IMR-90 (cell line): Measurements from ENCODE around the gene CLDN24. TPM values are rescaled to one million over a fixed set of nuclear protein-coding genes. Genes with fewer than 3 reads are reported as not detected.

Source experiments
- ATAC-seq: fragments of 200-7000 bp; cut with Tn5 transposase; 2 replicates; pipeline ENCODE4 v1.9.1; 2020; ENCODE audit warnings: low read depth, mild to moderate bottlenecking, moderate library complexity
- BruUV-seq: library from RNA; stranded (reverse); fragments of 400-500 nt; replicated peaks from 2 replicates; lab custom pipeline; 2021; lab: Mats Ljungman, UMichigan
- CTCF ChIA-PET: fragments of 300-600 bp; formaldehyde crosslinking; extraction: SDS; loops from one replicate; lab custom pipeline; 2021; ENCODE audit warnings: antibody characterized with exemption; lab: Yijun Ruan, JAX
- POLR2A ChIA-PET: fragments of 300-600 bp; sonication (Branson Sonifier 250); formaldehyde crosslinking; loops from one replicate; lab custom pipeline; 2022; ENCODE audit warnings: antibody characterized with exemption; ENCODE audit not compliant: unreplicated experiment; lab: Charles Lee
- DNase-seq: peaks from one replicate; pipeline ENCODE4 v3.0.0; 2013
- H2AFZ ChIP-seq: replicated peaks from 2 replicates; pipeline ENCODE3; 2013; ENCODE audit warnings: low read length, mild to moderate bottlenecking; ENCODE audit not compliant: poor library complexity
- H2AK5ac ChIP-seq: 2 replicates; pipeline ENCODE4 v1.6.1; 2013; ENCODE audit warnings: low read depth, low read length, inconsistent platforms
- H2AK9ac ChIP-seq: replicated peaks from 2 replicates; pipeline ENCODE3; 2013; ENCODE audit warnings: mild to moderate bottlenecking, low read depth, low read length, moderate library complexity; ENCODE audit not compliant: poor library complexity
- H2BK120ac ChIP-seq: 2 replicates; pipeline ENCODE4 v1.6.1; 2013; ENCODE audit warnings: low read depth, low read length, inconsistent platforms
- H2BK15ac ChIP-seq: 3 replicates; pipeline ENCODE4 v1.6.1; 2013; ENCODE audit warnings: low read depth, low read length, inconsistent platforms
- H2BK20ac ChIP-seq: 2 replicates; pipeline ENCODE4 v1.6.1; 2013; ENCODE audit warnings: low read depth, mild to moderate bottlenecking, inconsistent platforms, low read length, moderate library complexity
- H2BK5ac ChIP-seq: 2 replicates; pipeline ENCODE4 v1.6.1; 2013; ENCODE audit warnings: mild to moderate bottlenecking, low read depth, low read length, inconsistent platforms; ENCODE audit not compliant: poor library complexity, severe bottlenecking
- H3K14ac ChIP-seq: replicated peaks from 2 replicates; pipeline ENCODE4 v1.6.1; 2013; ENCODE audit warnings: low read depth, low read length, inconsistent platforms
- H3K18ac ChIP-seq: 2 replicates; pipeline ENCODE4 v1.6.1; 2013; ENCODE audit warnings: low read depth, low read length, control low read depth
- H3K23ac ChIP-seq: 2 replicates; pipeline ENCODE4 v1.6.1; 2013; ENCODE audit warnings: low read depth, low read length, inconsistent platforms
- H3K27ac ChIP-seq: 2 replicates; pipeline ENCODE4 v1.5.1; 2013; ENCODE audit warnings: mild to moderate bottlenecking, control low read depth, low read length; ENCODE audit not compliant: insufficient read depth
- H3K27me3 ChIP-seq: 2 replicates; pipeline ENCODE4 v1.6.1; 2013; ENCODE audit warnings: low read length; ENCODE audit not compliant: control insufficient read depth, insufficient read depth
- H3K36me3 ChIP-seq: 2 replicates; pipeline ENCODE4 v1.6.1; 2013; ENCODE audit warnings: low read length, mixed read lengths; ENCODE audit not compliant: control insufficient read depth, insufficient read depth
- H3K4ac ChIP-seq: 2 replicates; pipeline ENCODE4 v1.6.1; 2013; ENCODE audit warnings: low read depth, low read length, inconsistent platforms
- H3K4me1 ChIP-seq: 2 replicates; pipeline ENCODE4 v1.6.1; 2013; ENCODE audit warnings: low read length, mixed read lengths; ENCODE audit not compliant: control insufficient read depth, insufficient read depth
- H3K4me2 ChIP-seq: 2 replicates; pipeline ENCODE4 v1.6.1; 2013; ENCODE audit warnings: low read depth, mild to moderate bottlenecking, control low read depth, low read length, moderate library complexity
- H3K4me3 ChIP-seq: 2 replicates; pipeline ENCODE4 v1.5.1; 2013; ENCODE audit warnings: low read depth, mild to moderate bottlenecking, control low read depth, low read length, moderate library complexity; ENCODE audit not compliant: insufficient read depth
- H3K56ac ChIP-seq: 2 replicates; pipeline ENCODE4 v1.6.1; 2013; ENCODE audit warnings: low read length, inconsistent platforms; ENCODE audit not compliant: insufficient read depth; ENCODE audit errors: extremely low read depth
- H3K79me1 ChIP-seq, 2 experiments: 2 replicates each; pipeline ENCODE4 v1.6.1; 2013; ENCODE audit warnings: low read length in 2 of 2, inconsistent platforms in 1 of 2, low read depth in 1 of 2
- H3K9ac ChIP-seq: 2 replicates; pipeline ENCODE4 v1.6.1; 2013; ENCODE audit warnings: low read depth, low read length, control low read depth
- H3K9me1 ChIP-seq: 2 replicates; pipeline ENCODE4 v1.6.1; 2013; ENCODE audit warnings: low read length, inconsistent platforms; ENCODE audit not compliant: insufficient read depth
- H3K9me3 ChIP-seq: 2 replicates; pipeline ENCODE4 v1.6.1; 2013; ENCODE audit warnings: low read length; ENCODE audit not compliant: control insufficient read depth, insufficient read depth
- H4K20me1 ChIP-seq: 2 replicates; pipeline ENCODE4 v1.6.1; 2013; ENCODE audit warnings: low read length, inconsistent platforms; ENCODE audit not compliant: insufficient read depth
- H4K5ac ChIP-seq: 2 replicates; pipeline ENCODE4 v1.6.1; 2013; ENCODE audit warnings: mild to moderate bottlenecking, low read depth, low read length, control low read depth
- H4K8ac ChIP-seq, 2 experiments: 2 replicates each; pipeline ENCODE4 v1.6.1; 2013; ENCODE audit warnings: low read depth in 2 of 2, low read length in 2 of 2, control low read depth in 1 of 2, inconsistent platforms in 1 of 2
- H4K91ac ChIP-seq: 2 replicates; pipeline ENCODE4 v1.6.1; 2013; ENCODE audit warnings: low read depth, low read length, inconsistent platforms; ENCODE audit not compliant: insufficient read depth
- BHLHE40 ChIP-seq: fragments of 150-350 bp; IDR thresholded peaks from 2 replicates; pipeline ENCODE4 v1.6.1; 2016; ENCODE audit warnings: mild to moderate bottlenecking, low read depth, low read length
- CEBPB ChIP-seq: IDR thresholded peaks from 2 replicates; pipeline ENCODE4 v1.6.1; 2012; ENCODE audit warnings: low read depth, low read length, improper control_type of control experiment
- CHD1 ChIP-seq: IDR thresholded peaks from 2 replicates; pipeline ENCODE4 v1.6.1; 2012; ENCODE audit warnings: low read depth, low read length, improper control_type of control experiment
- CTCF ChIP-seq: conservative IDR thresholded peaks from 2 replicates; pipeline ENCODE4 v1.5.1; 2012; ENCODE audit warnings: mild to moderate bottlenecking, low read depth, low read length, improper control_type of control experiment
- ELK1 ChIP-seq: fragments of 150-350 bp; IDR thresholded peaks from 2 replicates; pipeline ENCODE4 v1.6.1; 2016; ENCODE audit warnings: low read depth, mild to moderate bottlenecking, low read length, moderate library complexity, borderline replicate concordance
- FOS ChIP-seq: fragments of 150-350 bp; IDR thresholded peaks from 2 replicates; pipeline ENCODE4 v1.6.1; 2016; ENCODE audit warnings: low read depth, low read length
- MAFK ChIP-seq: IDR thresholded peaks from 2 replicates; pipeline ENCODE4 v1.6.1; 2012; ENCODE audit warnings: low read depth, low read length, improper control_type of control experiment
- MXI1 ChIP-seq: IDR thresholded peaks from 2 replicates; pipeline ENCODE4 v1.6.1; 2012; ENCODE audit warnings: low read depth, mild to moderate bottlenecking, low read length, moderate library complexity, borderline replicate concordance
- POLR2A ChIP-seq: IDR thresholded peaks from 2 replicates; pipeline ENCODE4 v1.6.1; 2012; ENCODE audit warnings: mild to moderate bottlenecking, low read depth, low read length
- RAD21 ChIP-seq: IDR thresholded peaks from 2 replicates; pipeline ENCODE4 v1.6.1; 2012; ENCODE audit warnings: low read length, improper control_type of control experiment
- RCOR1 ChIP-seq: IDR thresholded peaks from 2 replicates; pipeline ENCODE4 v1.6.1; 2012; ENCODE audit warnings: mild to moderate bottlenecking, low read length, improper control_type of control experiment; ENCODE audit not compliant: insufficient replicate concordance
- RFX5 ChIP-seq: IDR thresholded peaks from 2 replicates; pipeline ENCODE4 v1.8.0; 2012; ENCODE audit warnings: low read depth, mild to moderate bottlenecking, low read length, moderate library complexity
- SMC3 ChIP-seq: fragments of 150-350 bp; IDR thresholded peaks from 2 replicates; pipeline ENCODE4 v1.6.1; 2016; ENCODE audit warnings: low read depth, mild to moderate bottlenecking, antibody characterized with exemption, low read length, moderate library complexity
- USF2 ChIP-seq: fragments of 150-350 bp; IDR thresholded peaks from 2 replicates; pipeline ENCODE4 v1.6.1; 2017; ENCODE audit warnings: mild to moderate bottlenecking, antibody characterized with exemption, low read length, low read depth
- WGBS, 2 experiments: methylation state at CpG; one replicate each; pipeline versions ENCODE4 v1.1.5 to v1.1.7; 2013; ENCODE audit warnings: missing lambda C conversion rate in 2 of 2; ENCODE audit not compliant: insufficient read length in 1 of 2; ENCODE audit errors: extremely low coverage in 2 of 2; 5-methylcytosine and 5-hydroxymethylcytosine counted together
- dilution Hi-C: fragments of 300-500 bp; cut with HindIII; formaldehyde crosslinking; loops from one replicate; pipeline ENCODE4 v1.14.3; 2018; ENCODE audit warnings: low sequenced_read_pairs; ENCODE audit not compliant: unreplicated experiment
- in situ Hi-C: fragments of 300-500 bp; cut with MboI; formaldehyde crosslinking; loops from 3 replicates; pipeline ENCODE4 v1.14.3; 2019; ENCODE audit warnings: low sequenced_read_pairs, inconsistent platforms, mixed read lengths
- intact Hi-C: fragments of 100-400 bp; cut with micrococcal nuclease; formaldehyde crosslinking; loops from 2 replicates; pipeline ENCODE4 v1.10.0; 2022
- polyA plus RNA-seq, 3 experiments: library from polyadenylated mRNA; depleted of rRNA; stranded (reverse); fragments of >200 nt; gene quantifications; 2 replicates each; pipeline ENCODE4 v1.2.3, GENCODE V29; 2012; ENCODE audit warnings: low replicate concordance in 1 of 3
- total RNA-seq: library from RNA; depleted of rRNA; stranded (reverse); fragments of >200 nt; gene quantifications from 2 replicates; pipeline ENCODE4 v1.2.3, GENCODE V29; 2012

CLDN24 gene
- total and polyA plus RNA-seq, 2 of the 4 experiments (the other 2 are of a cell fraction) = not detected

GRCh38 chr4:183304538-183304937, 17.7 kb downstream of the CLDN24 start:
- no peak overlapping the region for H3K4me3 ChIP-seq
- DNase-seq (no peak), ATAC-seq (no peak)
- no peak overlapping the region for H2AK5ac ChIP-seq
- H3K56ac ChIP-seq = no peak overlapping the region
- H4K20me1 ChIP-seq = no peaks in the 10 kb centered on the region
- peaks cover 9% of the 10 kb centered on the region for H3K36me3 ChIP-seq
- H3K4me1 ChIP-seq = peaks cover 3% of the 10 kb centered on the region; the same call in 1 of the 2 replicates
- H3K9me1 ChIP-seq = peaks cover 5% of the 10 kb centered on the region
- no peaks in the 10 kb centered on the region for H3K9me3 ChIP-seq
- H2AFZ ChIP-seq = no peak overlapping the region
- dilution Hi-C loops (no loop called here), in situ Hi-C loops (no loop called here), intact Hi-C loops (no loop called here)
- TF ChIP-seq CEBPB = no peak
- no peak for TF ChIP-seq SMC3
- no peak for TF ChIP-seq CTCF
- TF ChIP-seq MAFK = no peak
- no peak for TF ChIP-seq RAD21
- TF ChIP-seq FOS = no peak
- no peak for TF ChIP-seq USF2
- no peak for TF ChIP-seq CHD1
- no peak for TF ChIP-seq POLR2A
- no peak for TF ChIP-seq RCOR1
- no peak for TF ChIP-seq RFX5
- TF ChIP-seq ELK1 = no peak
- no peak for TF ChIP-seq BHLHE40
- TF ChIP-seq MXI1 = no peak
- POLR2A ChIA-PET = no interaction called here
- 0 out of 4 replicates have a peak, but pooled peaks cover 0 to 4% of the 10 kb centered on the region in 2 experiments for H3K79me1 ChIP-seq
- no peaks in the 10 kb centered on the region for H3K27me3 ChIP-seq
- H3K14ac ChIP-seq = no peak overlapping the region
- no CpG with 5 or more reads among the region's 2 CpGs for WGBS, 2 experiments
- H3K23ac ChIP-seq = no peak overlapping the region
- H3K18ac ChIP-seq = no peak overlapping the region
- no peak overlapping the region for H3K9ac ChIP-seq
- no peak overlapping the region for H2AK9ac ChIP-seq
- H2BK20ac ChIP-seq = no peak overlapping the region
- no peak overlapping the region for H4K5ac ChIP-seq
- no peak overlapping the region for H3K27ac ChIP-seq
- H4K91ac ChIP-seq = no peak overlapping the region
- no peak overlapping the region for H4K8ac ChIP-seq
- no TSS peak for BruUV-seq
- CTCF ChIA-PET = no interaction called here
- no peak overlapping the region for H3K4ac ChIP-seq
- no peak overlapping the region for H2BK5ac ChIP-seq
- no peak overlapping the region for H2BK15ac ChIP-seq
- H2BK120ac ChIP-seq = no peak overlapping the region
- no peak overlapping the region for H3K4me2 ChIP-seq
